ENCODE results near the gene RGPD5.
"Not testable (repeated sequence)": the region's sequence is repeated elsewhere in the genome, so short reads cannot be mapped to it uniquely, and the experiment has no call there.

DNA sequence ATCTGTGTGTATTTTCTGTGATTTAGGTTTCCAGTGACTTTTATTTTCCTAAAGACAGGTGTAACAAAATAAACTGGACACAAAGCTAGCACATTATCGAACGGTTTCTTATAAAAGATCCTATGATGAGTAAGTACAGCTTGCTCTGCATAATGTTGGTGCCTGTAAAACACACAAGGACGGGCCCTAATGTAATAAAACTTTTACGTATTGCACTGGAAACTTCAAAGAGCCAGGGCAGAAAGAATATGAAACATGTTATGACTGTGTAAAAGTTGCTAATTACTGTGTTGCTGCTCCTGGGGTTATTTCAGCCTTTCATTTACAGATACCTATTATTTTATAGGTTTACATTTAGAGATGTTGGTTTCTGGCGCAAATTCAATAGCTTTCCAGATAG is 32.1 kb upstream of the RGPD5 start:
- TF ChIP-seq MAZ (IDR thresholded peaks at IDR 0.05; ENCODE audit: borderline replicate concordance, low read depth, low read length); MYC (IDR thresholded peaks at IDR 0.05; ENCODE audit: borderline replicate concordance, low read length); RNF2 (IDR thresholded peaks at IDR 0.05; ENCODE audit: borderline replicate concordance, low read depth); JUN (IDR thresholded peaks at IDR 0.05); CBX8 (IDR thresholded peaks at IDR 0.05); GATA3 (IDR thresholded peaks at IDR 0.05; ENCODE audit: borderline replicate concordance): not testable (repeated sequence)
- TF ChIP-seq, protein P1, sequence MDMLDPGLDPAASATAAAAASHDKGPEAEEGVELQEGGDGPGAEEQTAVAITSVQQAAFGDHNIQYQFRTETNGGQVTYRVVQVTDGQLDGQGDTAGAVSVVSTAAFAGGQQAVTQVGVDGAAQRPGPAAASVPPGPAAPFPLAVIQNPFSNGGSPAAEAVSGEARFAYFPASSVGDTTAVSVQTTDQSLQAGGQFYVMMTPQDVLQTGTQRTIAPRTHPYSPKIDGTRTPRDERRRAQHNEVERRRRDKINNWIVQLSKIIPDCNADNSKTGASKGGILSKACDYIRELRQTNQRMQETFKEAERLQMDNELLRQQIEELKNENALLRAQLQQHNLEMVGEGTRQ (IDR thresholded peaks at IDR 0.05), result not testable (repeated sequence)
- TF ChIP-seq, protein P2, sequence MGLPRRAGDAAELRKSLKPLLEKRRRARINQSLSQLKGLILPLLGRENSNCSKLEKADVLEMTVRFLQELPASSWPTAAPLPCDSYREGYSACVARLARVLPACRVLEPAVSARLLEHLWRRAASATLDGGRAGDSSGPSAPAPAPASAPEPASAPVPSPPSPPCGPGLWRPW (IDR thresholded peaks at IDR 0.05), result not testable (repeated sequence)
- TF ChIP-seq, protein P3, sequence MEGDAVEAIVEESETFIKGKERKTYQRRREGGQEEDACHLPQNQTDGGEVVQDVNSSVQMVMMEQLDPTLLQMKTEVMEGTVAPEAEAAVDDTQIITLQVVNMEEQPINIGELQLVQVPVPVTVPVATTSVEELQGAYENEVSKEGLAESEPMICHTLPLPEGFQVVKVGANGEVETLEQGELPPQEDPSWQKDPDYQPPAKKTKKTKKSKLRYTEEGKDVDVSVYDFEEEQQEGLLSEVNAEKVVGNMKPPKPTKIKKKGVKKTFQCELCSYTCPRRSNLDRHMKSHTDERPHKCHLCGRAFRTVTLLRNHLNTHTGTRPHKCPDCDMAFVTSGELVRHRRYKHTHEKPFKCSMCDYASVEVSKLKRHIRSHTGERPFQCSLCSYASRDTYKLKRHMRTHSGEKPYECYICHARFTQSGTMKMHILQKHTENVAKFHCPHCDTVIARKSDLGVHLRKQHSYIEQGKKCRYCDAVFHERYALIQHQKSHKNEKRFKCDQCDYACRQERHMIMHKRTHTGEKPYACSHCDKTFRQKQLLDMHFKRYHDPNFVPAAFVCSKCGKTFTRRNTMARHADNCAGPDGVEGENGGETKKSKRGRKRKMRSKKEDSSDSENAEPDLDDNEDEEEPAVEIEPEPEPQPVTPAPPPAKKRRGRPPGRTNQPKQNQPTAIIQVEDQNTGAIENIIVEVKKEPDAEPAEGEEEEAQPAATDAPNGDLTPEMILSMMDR (IDR thresholded peaks at IDR 0.05), result not testable (repeated sequence)
